HG03354 (cell line): ENCODE results near the gene FAM229A.

ENCODE experiments used
- ATAC-seq: cut with Tn5 transposase; IDR thresholded peaks from one replicate; pipeline ENCODE4 v1.9.1; 2021; ENCODE audit warnings: mild to moderate bottlenecking; ENCODE audit not compliant: unreplicated experiment, poor library complexity, severe bottlenecking

The FAM229A gene

GRCh38 chr1:32333251-32333963 is 28.9 kb downstream of the FAM229A start:
- ATAC-seq: no peak

- no peak for ATAC-seq
Measured at GRCh38 chr1:32332290-32333079, 29.8 kb downstream of the FAM229A start.

DNA sequence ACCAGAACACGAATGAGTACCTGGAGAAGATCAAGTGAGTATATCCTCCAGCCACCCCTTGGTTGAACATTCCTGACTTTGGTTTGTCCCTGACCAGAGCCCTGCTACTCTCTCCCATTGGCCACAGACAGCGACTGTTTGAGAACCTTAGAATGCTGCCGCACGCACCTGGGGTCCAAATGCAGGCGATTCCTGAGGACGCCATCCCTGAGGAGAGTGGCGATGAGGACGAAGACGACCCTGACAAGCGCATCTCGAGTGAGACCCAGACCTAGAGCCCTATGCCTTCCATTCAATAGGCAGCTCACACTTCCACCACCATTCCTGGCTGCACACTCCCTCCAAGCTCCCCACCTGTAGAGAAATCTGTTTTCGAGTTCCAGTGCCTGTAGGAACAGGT is 30.7 kb downstream of the FAM229A start:
- ATAC-seq: no peak

DNA sequence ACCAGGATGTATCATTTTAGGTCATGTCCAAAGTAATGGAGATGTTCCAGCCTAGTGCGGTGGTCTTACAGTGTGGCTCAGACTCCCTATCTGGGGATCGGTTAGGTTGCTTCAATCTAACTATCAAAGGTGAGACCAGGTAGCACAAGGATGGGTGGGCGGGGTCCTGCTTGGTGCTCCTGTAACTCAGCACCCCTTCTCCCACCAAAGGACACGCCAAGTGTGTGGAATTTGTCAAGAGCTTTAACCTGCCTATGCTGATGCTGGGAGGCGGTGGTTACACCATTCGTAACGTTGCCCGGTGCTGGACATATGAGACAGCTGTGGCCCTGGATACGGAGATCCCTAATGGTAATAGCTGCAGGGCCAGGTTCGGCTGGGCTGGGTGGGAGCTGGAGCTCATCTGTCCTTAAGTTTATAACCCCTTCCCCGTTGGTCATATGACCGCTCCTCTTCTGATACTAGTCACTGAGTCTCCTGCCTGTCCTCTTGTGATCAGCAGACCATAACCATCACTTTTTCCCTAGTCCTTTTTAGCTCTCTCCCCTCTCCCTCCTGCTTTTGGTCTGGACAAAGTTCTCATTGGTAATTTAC is 31.6 kb downstream of the FAM229A start:
- ATAC-seq: no peak

DNA sequence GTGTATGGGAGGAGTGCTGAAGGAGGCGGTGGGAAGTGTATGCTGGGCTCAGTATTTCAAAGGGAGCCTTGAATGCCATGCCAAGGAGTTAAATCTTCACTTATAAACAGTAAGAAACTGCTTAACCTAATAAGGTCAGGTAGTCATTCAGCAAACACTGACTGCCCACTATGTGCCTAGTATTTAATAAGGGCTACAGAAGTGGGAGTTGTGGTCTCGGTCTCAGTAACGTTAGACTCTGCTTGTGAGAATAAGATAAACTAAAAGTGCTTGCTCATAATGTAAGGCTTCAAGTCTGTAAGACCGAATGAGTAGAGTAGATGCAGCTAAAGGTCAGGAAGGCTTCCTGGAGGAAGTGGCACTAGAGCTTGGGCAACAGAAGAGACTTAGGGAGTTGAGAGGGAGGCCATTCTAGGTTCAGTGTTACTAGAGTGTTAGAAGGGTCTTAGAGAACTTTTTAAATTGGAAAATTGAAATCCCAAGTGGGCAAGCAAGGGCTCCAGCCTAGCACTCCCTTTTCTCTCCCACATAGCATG is 32.3 kb downstream of the FAM229A start:
- no peak for ATAC-seq

DNA sequence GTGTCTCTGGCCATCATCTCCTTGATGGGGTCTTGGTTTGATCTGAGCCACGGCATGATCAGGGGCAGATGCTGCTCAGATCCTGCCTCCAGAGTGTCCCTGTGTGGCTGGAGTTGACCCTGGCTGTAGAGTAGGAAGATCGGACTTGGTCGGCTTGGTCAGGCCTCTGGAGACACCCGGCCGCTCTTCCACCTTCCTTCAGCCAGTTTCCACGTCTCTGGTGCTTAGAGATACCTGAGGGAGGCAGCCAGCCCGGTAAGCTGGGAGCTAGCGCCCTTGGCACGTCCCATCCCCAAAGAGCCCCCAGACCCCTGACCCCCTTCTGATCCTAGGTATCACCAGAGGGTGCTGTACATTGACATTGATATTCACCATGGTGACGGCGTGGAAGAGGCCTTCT is 35.1 kb downstream of the FAM229A start:
- no peak for ATAC-seq

DNA sequence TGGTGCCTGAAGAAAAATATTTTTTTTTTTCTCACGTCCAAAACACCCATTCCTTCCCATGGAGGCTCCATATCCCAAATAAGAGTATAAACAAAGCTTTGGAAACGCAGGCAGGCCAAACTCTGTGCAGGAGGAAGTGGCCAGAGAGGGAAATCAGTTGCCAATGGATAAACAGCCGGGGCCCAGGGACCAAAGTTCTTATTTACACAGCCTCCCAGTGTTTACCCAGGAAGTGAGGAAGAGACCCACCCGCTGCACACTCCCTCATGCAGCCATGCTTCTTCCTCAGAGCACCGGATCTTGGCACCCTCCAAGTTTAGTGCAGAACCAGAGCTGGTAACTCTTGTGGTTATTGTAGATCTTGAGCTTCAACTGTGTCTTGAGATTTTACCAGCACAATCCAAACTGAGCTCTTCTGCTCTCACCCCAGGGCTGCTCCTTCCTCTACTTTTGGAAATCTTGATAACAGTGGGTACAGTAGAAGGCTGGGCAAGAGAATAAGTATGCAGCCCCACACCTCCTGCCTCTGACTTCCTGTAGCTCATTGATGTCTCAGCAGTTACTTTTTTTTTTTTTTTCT is 40.5 kb downstream of the FAM229A start:
- no peak for ATAC-seq

DNA sequence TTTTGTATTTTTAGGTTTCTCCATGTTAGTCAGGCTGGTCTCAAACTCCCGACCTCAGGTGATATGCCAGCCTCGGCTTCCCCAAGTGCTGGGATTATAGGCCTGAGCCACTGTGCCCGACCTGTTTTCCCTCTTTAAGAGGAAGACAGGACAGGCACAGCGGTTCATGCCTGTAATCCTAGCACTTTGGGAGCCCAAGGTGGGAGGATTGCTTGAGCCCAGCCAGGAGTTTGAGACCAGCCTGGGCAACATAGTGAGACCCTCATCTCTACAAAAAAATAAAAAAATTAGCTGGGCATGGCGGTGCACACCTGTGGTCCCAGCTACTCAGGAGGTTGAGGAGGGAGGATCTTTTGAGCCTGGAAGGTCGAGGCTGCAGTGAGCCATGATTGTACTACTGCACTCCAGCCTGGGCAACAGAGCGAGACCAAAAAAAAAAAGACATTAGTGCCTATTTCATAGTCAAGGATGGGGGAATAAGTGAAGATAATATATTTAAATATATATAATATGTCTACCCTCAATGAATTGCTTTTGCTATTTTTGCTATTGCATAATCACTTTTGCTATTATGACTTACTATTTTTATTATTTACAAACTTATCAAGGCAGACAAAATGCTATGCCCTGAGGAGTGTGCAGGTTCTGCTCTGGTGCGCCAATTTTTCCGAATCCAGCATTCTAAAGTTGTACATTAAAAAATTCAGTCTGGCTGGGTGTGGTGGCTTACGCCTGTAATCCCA is 44.0 kb downstream of the FAM229A start:
- no peak for ATAC-seq

DNA sequence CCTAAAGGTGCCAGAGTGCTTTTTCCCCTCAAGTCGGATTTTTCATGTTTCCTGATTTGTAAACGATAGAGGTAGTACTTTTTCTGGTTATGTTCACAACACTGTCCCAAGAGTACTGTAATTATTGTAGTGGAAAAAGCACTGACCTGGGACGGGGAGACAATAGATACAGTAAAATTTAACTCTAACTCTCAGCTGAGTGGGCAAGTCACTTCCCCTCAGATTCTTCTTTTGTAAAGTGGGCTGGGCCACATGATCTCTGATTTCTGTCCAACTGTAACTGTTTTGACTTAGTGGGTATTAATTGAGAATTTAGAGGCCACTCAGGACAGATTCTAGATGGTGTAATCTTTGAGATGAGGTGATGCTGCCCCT is 45.4 kb downstream of the FAM229A start:
- ATAC-seq: peak; percentile 24

DNA sequence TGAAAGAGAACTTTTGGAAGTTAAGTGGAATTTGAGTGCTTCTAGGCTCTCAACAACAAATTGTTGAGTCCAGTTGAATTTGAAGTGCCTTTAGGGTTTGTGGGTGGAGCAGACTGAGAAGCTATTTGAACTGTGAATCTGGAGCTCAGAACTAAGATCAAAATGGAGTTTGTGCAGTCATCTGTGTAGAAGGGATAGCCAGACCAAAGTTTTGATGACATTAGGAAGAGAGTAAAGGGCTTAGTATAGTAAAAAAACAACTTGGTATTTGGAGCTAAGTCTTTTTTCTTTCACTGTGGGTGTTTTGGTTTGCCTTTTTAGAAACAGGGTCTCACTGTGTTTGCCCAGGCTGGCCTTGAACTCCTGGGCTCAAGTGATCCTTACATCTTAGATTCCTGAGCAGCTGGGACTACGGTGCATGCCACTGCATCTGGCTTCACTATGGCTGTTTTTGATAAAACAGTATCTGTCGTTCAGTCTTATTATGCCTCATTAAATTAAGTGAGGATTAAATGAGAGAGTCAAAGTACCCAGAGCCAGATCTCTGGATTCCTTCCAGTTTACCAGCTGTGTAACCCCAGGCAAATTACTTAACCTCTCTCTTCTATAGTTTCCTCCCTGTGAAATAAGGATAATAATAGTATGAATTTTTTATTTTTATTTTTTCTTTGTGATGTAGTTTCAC is 50.4 kb downstream of the FAM229A start:
- ATAC-seq: no peak
